GM18502 (cell line): ENCODE measurements around the gene PROM2.
"Not testable (repeated sequence)": the region's sequence is repeated elsewhere in the genome, so short reads cannot be mapped to it uniquely, and the experiment has no call there.

ENCODE experiments used
- ATAC-seq: cut with Tn5 transposase; IDR thresholded peaks from one replicate; pipeline ENCODE4 v1.9.1; 2021; ENCODE audit warnings: mild to moderate bottlenecking; ENCODE audit not compliant: unreplicated experiment, poor library complexity

The PROM2 gene

GRCh38 chr2:95274291-95275150 lies at the start of gene PROM2:
Gene PROM2, plus strand, starts transcription at chr2:95274449. Its CDS starts 137 bp downstream, at chr2:95274586.
- ATAC-seq, result no peak

GRCh38 chr2:95225658-95226057 lies 48.6 kb upstream of the PROM2 start:
- no peak for ATAC-seq

GRCh38 chr2:95231723-95232122 lies 42.5 kb upstream of the PROM2 start:
- no peak for ATAC-seq

- ATAC-seq, result no peak
These were observed 42.0 kb upstream of the PROM2 start for GRCh38 chr2:95232232-95232631.

GRCh38 chr2:95234286-95234785 lies 39.9 kb upstream of the PROM2 start:
- no peak for ATAC-seq

GRCh38 chr2:95234816-95235215 lies 39.4 kb upstream of the PROM2 start:
- ATAC-seq, result no peak

- ATAC-seq, result no peak
These were observed 36.1 kb upstream of the PROM2 start for GRCh38 chr2:95238131-95238530.

GRCh38 chr2:95240091-95240490 lies 34.2 kb upstream of the PROM2 start:
- no peak for ATAC-seq

- no peak for ATAC-seq
These were observed 33.7 kb upstream of the PROM2 start for GRCh38 chr2:95240556-95240955.

- not testable (repeated sequence) for ATAC-seq
These were observed 32.2 kb upstream of the PROM2 start for GRCh38 chr2:95242084-95242483.

GRCh38 chr2:95258271-95258670 lies 16.0 kb upstream of the PROM2 start:
- ATAC-seq, result no peak

- ATAC-seq, result no peak
These were observed 13.9 kb upstream of the PROM2 start for GRCh38 chr2:95260028-95261023.

- ATAC-seq, result no peak
These were observed 12.6 kb upstream of the PROM2 start for GRCh38 chr2:95261602-95262001.

- ATAC-seq, result no peak
These were observed 11.2 kb upstream of the PROM2 start for GRCh38 chr2:95262896-95263542.

- ATAC-seq, result no peak
These were observed 9.6 kb upstream of the PROM2 start for GRCh38 chr2:95264624-95265023.

GRCh38 chr2:95265182-95265581 lies 9.1 kb upstream of the PROM2 start:
- ATAC-seq, result no peak

GRCh38 chr2:95266781-95267430 lies 7.3 kb upstream of the PROM2 start:
- no peak for ATAC-seq

- no peak for ATAC-seq
These were observed 6.6 kb upstream of the PROM2 start for GRCh38 chr2:95267458-95268210.
